ENCODE measurements around the gene DDT.
"Not testable (repeated sequence)": the region's sequence is repeated elsewhere in the genome, so short reads cannot be mapped to it uniquely, and the experiment has no call there.

DDT gene

GRCh38 chr22:23953485-23953884, 20.8 kb downstream of the DDT start:
- not testable (repeated sequence) for DNase-seq (ENCODE audit: low read depth in 3 of 3, low spot score in 1 of 3)

GRCh38 chr22:23952794-23953405, 21.3 kb downstream of the DDT start:
- not testable (repeated sequence) for DNase-seq (ENCODE audit: low read depth in 3 of 3, low spot score in 1 of 3)

DNA sequence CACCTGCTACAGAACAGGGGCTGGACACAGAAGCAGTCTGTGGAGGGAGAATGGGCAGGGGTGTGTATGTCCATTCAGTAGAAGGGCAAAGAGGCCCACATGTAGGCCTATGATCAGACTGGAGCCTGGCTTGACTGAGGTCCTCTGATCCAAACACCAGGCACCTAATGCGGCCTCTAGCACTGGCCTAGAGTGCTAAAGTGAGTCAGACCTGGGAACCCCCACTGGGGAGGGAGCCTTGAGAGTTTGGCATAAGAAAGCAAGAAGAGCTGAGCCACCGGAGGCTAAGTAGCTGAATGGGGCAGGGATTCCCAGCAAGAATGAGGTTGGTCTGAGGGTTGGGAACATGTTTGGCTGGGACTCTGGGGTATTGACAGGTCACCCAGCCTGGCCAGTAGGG, 22.9 kb downstream of the DDT start:
- DNase-seq (ENCODE audit: low read depth in 3 of 3, low spot score in 1 of 3), result not testable (repeated sequence)

DNA sequence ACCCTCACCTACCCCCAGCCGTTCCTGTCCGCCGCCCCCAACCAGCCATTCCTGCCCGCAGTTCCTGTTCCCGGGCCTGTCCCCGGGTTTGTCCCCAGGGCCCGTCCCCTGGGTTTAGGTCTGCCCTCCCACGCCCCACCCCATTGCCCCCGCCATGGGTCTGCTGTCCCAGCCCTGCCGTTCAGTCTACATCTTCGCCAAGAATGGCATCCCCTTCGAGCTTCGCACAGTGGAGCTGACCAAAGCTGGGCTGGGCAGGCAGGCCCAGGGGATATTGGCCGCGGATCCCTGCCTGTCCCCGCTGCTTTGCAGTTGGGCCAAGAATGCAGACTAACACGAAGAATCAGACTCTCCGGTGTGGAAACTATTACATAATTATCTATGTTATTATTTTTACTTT, 24.5 kb downstream of the DDT start:
- DNase-seq (ENCODE audit: low read depth in 3 of 3, low spot score in 1 of 3), result not testable (repeated sequence)

DNA sequence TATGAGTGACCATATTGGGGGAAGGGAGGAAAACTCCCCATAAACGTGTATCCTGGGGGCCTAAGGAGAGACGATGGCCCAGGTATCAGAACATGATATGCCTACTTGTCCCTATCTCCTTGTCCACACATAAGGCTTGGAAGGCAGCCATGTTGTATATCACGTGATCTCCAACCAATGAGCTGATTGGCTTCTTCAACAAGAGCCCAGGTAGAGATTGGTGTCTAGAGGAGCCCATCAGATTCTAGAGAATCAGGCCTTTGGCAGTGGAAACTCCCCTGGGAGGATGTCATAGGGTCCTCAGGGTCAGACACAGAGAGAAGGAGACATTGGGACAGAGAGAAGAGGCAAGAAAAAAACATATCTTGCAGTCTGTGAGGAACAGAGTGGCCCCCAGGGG, 26.9 kb downstream of the DDT start:
- DNase-seq (ENCODE audit: low read depth in 3 of 3, low spot score in 1 of 3), result not testable (repeated sequence)

GRCh38 chr22:23940166-23940565, 34.1 kb downstream of the DDT start:
- not testable (repeated sequence) for DNase-seq (ENCODE audit: low read depth in 3 of 3, low spot score in 1 of 3)

- no peak for DNase-seq (ENCODE audit: low read depth in 3 of 3, low spot score in 1 of 3)
Observed at GRCh38 chr22:23939017-23939357, 35.3 kb downstream of the DDT start.

- DNase-seq (ENCODE audit: low read depth in 3 of 3, low spot score in 1 of 3), result no peak
Observed at GRCh38 chr22:23938328-23939016, 35.8 kb downstream of the DDT start.

GRCh38 chr22:23926561-23926960, 47.7 kb downstream of the DDT start:
- DNase-seq (ENCODE audit: low read depth in 3 of 3, low spot score in 1 of 3), result no peak

- DNase-seq (ENCODE audit: low read depth in 3 of 3, low spot score in 1 of 3), result no peak
Observed at GRCh38 chr22:23925020-23925606, 49.1 kb downstream of the DDT start.

DNA sequence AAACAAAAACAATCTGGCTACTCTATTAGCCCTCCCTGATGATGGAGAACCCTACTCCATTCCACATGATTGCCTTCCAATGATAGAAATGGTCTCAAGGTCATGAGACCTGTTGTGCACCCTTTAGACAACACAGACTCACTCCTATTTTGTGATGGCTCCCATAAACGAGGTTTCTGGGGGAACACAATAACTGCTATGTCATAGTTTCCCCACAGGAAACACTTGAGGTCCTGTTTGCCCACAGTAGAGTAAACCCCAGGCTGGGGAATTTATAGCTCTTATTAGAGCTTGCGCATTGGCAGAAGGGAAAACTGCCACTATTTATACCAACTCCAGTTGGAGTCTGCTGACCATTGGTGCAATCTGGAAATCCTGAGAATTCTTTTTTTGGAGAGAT, 51.3 kb downstream of the DDT start:
- DNase-seq (ENCODE audit: low read depth in 3 of 3, low spot score in 1 of 3), result no peak

- DNase-seq (ENCODE audit: low read depth in 3 of 3, low spot score in 1 of 3), result not testable (repeated sequence)
Observed at GRCh38 chr22:23921586-23922201, 52.5 kb downstream of the DDT start.
